ENCODE data around the gene SMC6. TPM values are rescaled to one million over a fixed set of nuclear protein-coding genes. Genes with fewer than 3 reads are reported as not detected.

SMC6 gene
- total RNA-seq, 1 experiment from 2014 or later = 40.3 TPM

DNA sequence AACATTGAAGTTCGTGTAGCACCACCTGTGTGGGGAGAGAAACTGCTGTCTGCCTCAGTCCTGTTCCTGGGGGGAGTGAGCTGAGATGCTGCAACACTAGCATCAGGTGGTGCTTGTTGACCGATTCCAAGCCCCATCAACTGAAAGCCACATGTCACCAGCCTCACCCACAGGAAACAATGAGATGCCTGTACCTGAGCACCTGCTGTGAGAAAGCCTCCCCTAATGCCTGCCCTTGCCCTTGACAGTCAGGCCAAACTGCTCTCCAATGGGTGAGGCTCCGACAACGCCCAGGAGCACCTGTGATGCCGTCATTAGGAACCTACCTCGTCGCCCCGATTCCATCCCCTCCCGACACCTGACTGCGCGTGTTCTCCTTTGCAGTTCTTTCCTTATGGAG is 104.6 kb downstream of the SMC6 start:
- Mint-ChIP-seq H3K4me3 (no peak overlapping the region), H3K27ac (no peak overlapping the region; a peak in 1 of 7 replicates), H3K4me1 (peaks cover 16 to 23% of the 10 kb centered on the region in 2 experiments), H3K27me3 (ENCODE audit: low read depth) (no peaks in the 10 kb centered on the region), H3K36me3 (ENCODE audit: insufficient read depth in 1 of 3, low read depth in 3 of 3) (peaks cover 4 to 12% (median 10%) of the 10 kb centered on the region in 3 experiments; a peak in 6 of 7 replicates), H3K9me3 (no peaks in the 10 kb centered on the region)
- H3K27ac ChIP-seq (ENCODE audit: insufficient read length, low read depth, low read length) = no peak overlapping the region
- DNase-seq = no peak
- H3K9ac ChIP-seq (ENCODE audit: extremely low read depth, insufficient read length, low read length) = no peak overlapping the region
- no peak overlapping the region for H4K5ac ChIP-seq (ENCODE audit: insufficient read length, low read depth, low read length)
- no peaks in the 10 kb centered on the region; the same call in 1 of the 2 replicates for H3K4me1 ChIP-seq (ENCODE audit: insufficient read depth, low read length)
- H3K4me2 ChIP-seq (ENCODE audit: insufficient read depth, insufficient read length, low read length) = no peak overlapping the region
- no peak overlapping the region for H3K23ac ChIP-seq (ENCODE audit: insufficient read length, low read depth, low read length)
- no peak overlapping the region for H3K56ac ChIP-seq (ENCODE audit: insufficient read length, low read depth, low read length)
- TF ChIP-seq, protein P1, sequence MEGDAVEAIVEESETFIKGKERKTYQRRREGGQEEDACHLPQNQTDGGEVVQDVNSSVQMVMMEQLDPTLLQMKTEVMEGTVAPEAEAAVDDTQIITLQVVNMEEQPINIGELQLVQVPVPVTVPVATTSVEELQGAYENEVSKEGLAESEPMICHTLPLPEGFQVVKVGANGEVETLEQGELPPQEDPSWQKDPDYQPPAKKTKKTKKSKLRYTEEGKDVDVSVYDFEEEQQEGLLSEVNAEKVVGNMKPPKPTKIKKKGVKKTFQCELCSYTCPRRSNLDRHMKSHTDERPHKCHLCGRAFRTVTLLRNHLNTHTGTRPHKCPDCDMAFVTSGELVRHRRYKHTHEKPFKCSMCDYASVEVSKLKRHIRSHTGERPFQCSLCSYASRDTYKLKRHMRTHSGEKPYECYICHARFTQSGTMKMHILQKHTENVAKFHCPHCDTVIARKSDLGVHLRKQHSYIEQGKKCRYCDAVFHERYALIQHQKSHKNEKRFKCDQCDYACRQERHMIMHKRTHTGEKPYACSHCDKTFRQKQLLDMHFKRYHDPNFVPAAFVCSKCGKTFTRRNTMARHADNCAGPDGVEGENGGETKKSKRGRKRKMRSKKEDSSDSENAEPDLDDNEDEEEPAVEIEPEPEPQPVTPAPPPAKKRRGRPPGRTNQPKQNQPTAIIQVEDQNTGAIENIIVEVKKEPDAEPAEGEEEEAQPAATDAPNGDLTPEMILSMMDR (conservative IDR thresholded peaks at IDR 0.05) = no peak
- no peak overlapping the region for H2BK15ac ChIP-seq (ENCODE audit: low read depth, low read length)
- H4K91ac ChIP-seq (ENCODE audit: insufficient read length, low read depth, low read length) = no peak overlapping the region
- no peaks in the 10 kb centered on the region for H3K23me2 ChIP-seq (ENCODE audit: insufficient read length, low read depth, low read length, poor library complexity, severe bottlenecking)
- no peak overlapping the region for H2AFZ ChIP-seq (ENCODE audit: low read length)
- no peaks in the 10 kb centered on the region for H3K27me3 ChIP-seq (ENCODE audit: insufficient read depth, low read length)
- no peak overlapping the region for H3K18ac ChIP-seq (ENCODE audit: insufficient read length, low read depth, low read length)
- H2BK12ac ChIP-seq (ENCODE audit: insufficient read length, low read depth, low read length) = no peak overlapping the region
- H4K20me1 ChIP-seq (ENCODE audit: control insufficient read depth, insufficient read depth, insufficient read length) = no peaks in the 10 kb centered on the region
- H2BK120ac ChIP-seq (ENCODE audit: low read depth, low read length, poor library complexity, severe bottlenecking) = no peak overlapping the region
- H3K14ac ChIP-seq (ENCODE audit: insufficient read depth, low read length) = no peak overlapping the region
- H3K79me2 ChIP-seq (ENCODE audit: insufficient read depth, low read length) = no peaks in the 10 kb centered on the region
- H2BK5ac ChIP-seq (ENCODE audit: insufficient read length, low read length) = no peak overlapping the region
- H3T11ph ChIP-seq (ENCODE audit: low read length) = no peak overlapping the region
- WGBS (ENCODE audit: extremely low coverage, insufficient read length, low lambda C conversion rate) = no CpG with 5 or more reads among the region's 11 CpGs
- H3K4ac ChIP-seq (ENCODE audit: low read depth, low read length) = no peak overlapping the region
- H4K8ac ChIP-seq (replicated peaks; ENCODE audit: insufficient read length, low read depth, low read length) = no peak overlapping the region
- no peak overlapping the region for H2BK20ac ChIP-seq (ENCODE audit: low read depth, low read length, poor library complexity, severe bottlenecking)
- H2AK5ac ChIP-seq (ENCODE audit: insufficient read length, low read length) = no peak overlapping the region
- H3K9me3 ChIP-seq (ENCODE audit: control insufficient read depth, low read depth, low read length) = no peaks in the 10 kb centered on the region
- H3K79me1 ChIP-seq (ENCODE audit: insufficient read depth, low read depth, low read length, poor library complexity, severe bottlenecking) = no peaks in the 10 kb centered on the region
